ENCODE results near the gene LSAMP. TPM values are rescaled to one million over a fixed set of nuclear protein-coding genes. Genes with fewer than 3 reads are reported as not detected.

Gene LSAMP
- total and polyA plus RNA-seq, 2 donors (not counting 3 experiments of a cell fraction or from before 2014, with no cell fraction given) = not detected

GRCh38 chr3:116032176-116032575 lies 413.1 kb downstream of the LSAMP start:
- no TSS peak for BruUV-seq (replicated peaks)
- CTCF ChIA-PET = interaction anchor here (1.0 kb wide), 1 partner anchor 8 kb away, joined by 4 read pairs; no protein-coding TSS in a partner anchor
- POLR2A ChIA-PET = no interaction called here

DNA sequence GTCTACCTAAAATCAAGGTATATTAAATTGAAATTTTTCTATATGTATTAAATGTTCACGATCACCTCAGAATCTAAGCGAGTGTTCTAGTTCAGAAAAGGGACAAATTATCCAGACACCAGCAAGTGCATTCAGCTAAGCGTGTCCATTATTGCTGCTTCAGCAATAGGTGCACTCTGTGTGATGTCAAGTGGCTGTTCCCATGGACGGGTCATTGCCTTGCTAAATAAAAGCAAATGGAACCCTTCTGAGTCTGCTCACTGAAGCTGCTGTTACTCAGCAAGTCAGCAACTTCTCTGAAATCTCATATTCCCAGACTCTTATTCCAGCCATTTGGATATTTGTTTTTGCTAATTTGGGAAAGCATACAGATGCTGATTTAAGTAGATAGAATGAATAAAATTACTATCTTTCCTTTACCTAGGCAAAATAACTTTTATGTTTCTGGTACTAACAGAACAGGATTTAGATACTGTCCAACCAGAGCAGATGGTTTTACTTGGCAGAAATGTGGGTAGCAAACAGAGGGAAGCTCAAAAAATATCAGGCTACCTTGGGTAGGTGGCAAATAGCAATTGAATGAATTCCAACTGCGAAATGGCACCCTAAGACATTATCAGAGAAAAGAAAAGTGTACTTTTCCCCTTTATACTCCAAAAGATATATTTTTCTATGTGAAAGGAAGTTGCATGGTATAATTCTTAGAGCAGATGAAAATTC lies 415.0 kb downstream of the LSAMP start:
- TF ChIP-seq POLR2A (IDR thresholded peaks at IDR 0.05; ENCODE audit: low read depth, low read length) = no peak
- TF ChIP-seq MYC (IDR thresholded peaks at IDR 0.05; ENCODE audit: low read depth, low read length) = no peak
- no peak for TF ChIP-seq FOS (IDR thresholded peaks at IDR 0.05; ENCODE audit: borderline replicate concordance, insufficient read depth, low read length)
- no peak for TF ChIP-seq POLR2AphosphoS5 (IDR thresholded peaks at IDR 0.05; ENCODE audit: insufficient read depth, low read depth, low read length)
- no peak for TF ChIP-seq GATA2 (IDR thresholded peaks at IDR 0.05; ENCODE audit: insufficient read depth, insufficient read length, low read depth, low read length)
- no peak for TF ChIP-seq JUN (IDR thresholded peaks at IDR 0.05; ENCODE audit: borderline replicate concordance, insufficient read depth, insufficient read length, low read depth)
- TF ChIP-seq, protein P1, sequence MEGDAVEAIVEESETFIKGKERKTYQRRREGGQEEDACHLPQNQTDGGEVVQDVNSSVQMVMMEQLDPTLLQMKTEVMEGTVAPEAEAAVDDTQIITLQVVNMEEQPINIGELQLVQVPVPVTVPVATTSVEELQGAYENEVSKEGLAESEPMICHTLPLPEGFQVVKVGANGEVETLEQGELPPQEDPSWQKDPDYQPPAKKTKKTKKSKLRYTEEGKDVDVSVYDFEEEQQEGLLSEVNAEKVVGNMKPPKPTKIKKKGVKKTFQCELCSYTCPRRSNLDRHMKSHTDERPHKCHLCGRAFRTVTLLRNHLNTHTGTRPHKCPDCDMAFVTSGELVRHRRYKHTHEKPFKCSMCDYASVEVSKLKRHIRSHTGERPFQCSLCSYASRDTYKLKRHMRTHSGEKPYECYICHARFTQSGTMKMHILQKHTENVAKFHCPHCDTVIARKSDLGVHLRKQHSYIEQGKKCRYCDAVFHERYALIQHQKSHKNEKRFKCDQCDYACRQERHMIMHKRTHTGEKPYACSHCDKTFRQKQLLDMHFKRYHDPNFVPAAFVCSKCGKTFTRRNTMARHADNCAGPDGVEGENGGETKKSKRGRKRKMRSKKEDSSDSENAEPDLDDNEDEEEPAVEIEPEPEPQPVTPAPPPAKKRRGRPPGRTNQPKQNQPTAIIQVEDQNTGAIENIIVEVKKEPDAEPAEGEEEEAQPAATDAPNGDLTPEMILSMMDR (IDR thresholded peaks at IDR 0.05; ENCODE audit: extremely low read depth in 1 of 2, insufficient read depth in 1 of 2, low read depth in 1 of 2, low read length in 2 of 2) = no peak
- TF ChIP-seq EZH2 (IDR thresholded peaks at IDR 0.05; ENCODE audit: borderline replicate concordance, low read depth, low read length, severe bottlenecking) = no peak
- TF ChIP-seq MAX (IDR thresholded peaks at IDR 0.05; ENCODE audit: insufficient read depth, insufficient read length) = no peak
- ChIA-PET POLR2A (no interaction called here), CTCF (no interaction called here)
- H3K4me2 ChIP-seq (ENCODE audit: insufficient read depth, low read length) = no peak overlapping the region
- DNase-seq (ENCODE audit: low read depth, low spot score) (no peak), FAIRE-seq (no peak)
- no peaks in the 10 kb centered on the region for H3K9me1 ChIP-seq (replicated peaks; ENCODE audit: control insufficient read depth, extremely low read depth, insufficient read depth, low read length)
- H3K27me3 ChIP-seq (ENCODE audit: control insufficient read depth in 2 of 2, insufficient read depth in 2 of 2, low read length in 2 of 2) = no peaks in the 10 kb centered on the region
- no peak overlapping the region for H2AFZ ChIP-seq (ENCODE audit: low read depth, low read length)
- no TSS peak for BruUV-seq (replicated peaks)
- no peak overlapping the region for H3K9ac ChIP-seq (replicated peaks; ENCODE audit: extremely low read depth, insufficient read depth, low read length)
- no peaks in the 10 kb centered on the region for H3K79me2 ChIP-seq (ENCODE audit: control insufficient read depth, insufficient read depth, low read length)
- H3K36me3 ChIP-seq (ENCODE audit: control insufficient read depth in 2 of 2, extremely low read depth in 1 of 2, insufficient read depth in 2 of 2, low read length in 2 of 2) = no peaks in the 10 kb centered on the region
- dilution Hi-C loops (cut with MboI; ENCODE audit: extremely low pct_ligation_motif_present, low sequenced_read_pairs) = no loop called here
- H4K20me1 ChIP-seq (replicated peaks; ENCODE audit: control insufficient read depth, extremely low read depth, insufficient read depth, low read length) = no peaks in the 10 kb centered on the region
- no peak overlapping the region for H3K4me3 ChIP-seq (replicated peaks in 1 of 3; ENCODE audit: insufficient read depth in 1 of 3, low read depth in 1 of 3, low read length in 3 of 3)
- no peaks in the 10 kb centered on the region for H3K4me1 ChIP-seq (ENCODE audit: control insufficient read depth, extremely low read depth, insufficient read depth, low read length)
- no peaks in the 10 kb centered on the region for H3K9me3 ChIP-seq (replicated peaks; ENCODE audit: control insufficient read depth, insufficient read depth, low read length)
- H3K27ac ChIP-seq (ENCODE audit: insufficient read depth, low read depth, low read length) = no peak overlapping the region
- intact Hi-C loops (cut with micrococcal nuclease) = no loop called here

More at GRCh38 chr3:116032176-116032575, 413.1 kb downstream of the LSAMP start:
- Histone ChIP-seq H3K9ac (replicated peaks; ENCODE audit: extremely low read depth, insufficient read depth, low read length) (no peak overlapping the region), H3K9me3 (replicated peaks; ENCODE audit: control insufficient read depth, insufficient read depth, low read length) (no peaks in the 10 kb centered on the region), H3K27me3 (ENCODE audit: control insufficient read depth in 2 of 2, insufficient read depth in 2 of 2, low read length in 2 of 2) (no peaks in the 10 kb centered on the region), H3K79me2 (ENCODE audit: control insufficient read depth, insufficient read depth, low read length) (no peaks in the 10 kb centered on the region), H3K4me2 (ENCODE audit: insufficient read depth, low read length) (no peak overlapping the region), H4K20me1 (replicated peaks; ENCODE audit: control insufficient read depth, extremely low read depth, insufficient read depth, low read length) (no peaks in the 10 kb centered on the region), H3K36me3 (ENCODE audit: control insufficient read depth in 2 of 2, extremely low read depth in 1 of 2, insufficient read depth in 2 of 2, low read length in 2 of 2) (no peaks in the 10 kb centered on the region), H3K4me1 (ENCODE audit: control insufficient read depth, extremely low read depth, insufficient read depth, low read length) (no peaks in the 10 kb centered on the region), H2AFZ (ENCODE audit: low read depth, low read length) (no peak overlapping the region), H3K27ac (ENCODE audit: insufficient read depth, low read depth, low read length) (no peak overlapping the region), H3K4me3 (replicated peaks in 1 of 3; ENCODE audit: insufficient read depth in 1 of 3, low read depth in 1 of 3, low read length in 3 of 3) (no peak overlapping the region), H3K9me1 (replicated peaks; ENCODE audit: control insufficient read depth, extremely low read depth, insufficient read depth, low read length) (no peaks in the 10 kb centered on the region)
- no peak for FAIRE-seq
- intact Hi-C loops (cut with micrococcal nuclease) = no loop called here
- TF ChIP-seq JUN (IDR thresholded peaks at IDR 0.05; ENCODE audit: borderline replicate concordance, insufficient read depth, insufficient read length, low read depth) = no peak
- TF ChIP-seq MYC (IDR thresholded peaks at IDR 0.05; ENCODE audit: low read depth, low read length) = no peak
- TF ChIP-seq FOS (IDR thresholded peaks at IDR 0.05; ENCODE audit: borderline replicate concordance, insufficient read depth, low read length) = no peak
- no peak for TF ChIP-seq POLR2AphosphoS5 (IDR thresholded peaks at IDR 0.05; ENCODE audit: insufficient read depth, low read depth, low read length)
- DNase-seq (ENCODE audit: low read depth, low spot score) = no peak
- dilution Hi-C loops (cut with MboI; ENCODE audit: extremely low pct_ligation_motif_present, low sequenced_read_pairs) = no loop called here
